IgD-negative memory B cell (primary cell): ENCODE measurements around the gene POLG2. TPM values are rescaled to one million over a fixed set of nuclear protein-coding genes. Genes with fewer than 3 reads are reported as not detected.

Experiments used
- H3K27ac Mint-ChIP-seq, 3 donors: one replicate each; pipeline ENCODE4 v1.8.0; 2020 to 2022; ENCODE audit warnings: mild to moderate bottlenecking in 3 of 3, mixed read lengths in 3 of 3, moderate library complexity in 1 of 3
- H3K27me3 Mint-ChIP-seq: one replicate; pipeline ENCODE4 v1.8.0; 2021; ENCODE audit warnings: mixed read lengths
- H3K36me3 Mint-ChIP-seq: one replicate; pipeline ENCODE4 v1.8.0; 2020; ENCODE audit warnings: mild to moderate bottlenecking, mixed read lengths
- H3K4me1 Mint-ChIP-seq, 3 donors: one replicate each; pipeline ENCODE4 v1.8.0; 2020 to 2022; ENCODE audit warnings: mixed read lengths in 3 of 3, mild to moderate bottlenecking in 1 of 3
- H3K4me3 Mint-ChIP-seq, 4 donors: one replicate each; pipeline ENCODE4 v1.8.0; 2020 to 2022; ENCODE audit warnings: mild to moderate bottlenecking in 4 of 4, mixed read lengths in 4 of 4, moderate library complexity in 3 of 4
- H3K9me3 Mint-ChIP-seq, 3 donors: one replicate each; pipeline ENCODE4 v1.8.0; 2020 to 2021; ENCODE audit warnings: mixed read lengths in 3 of 3, mild to moderate bottlenecking in 1 of 3
- polyA plus RNA-seq: library from polyadenylated mRNA; unstranded; fragments of 300-500 nt; fragmentation: Illumina TruSeq; gene quantifications from one replicate; pipeline ENCODE4 v1.2.3, GENCODE V29; 2021

Gene POLG2
- polyA plus RNA-seq, 1 donor from 2014 or later = 9.3 TPM

GRCh38 chr17:64515829-64516228, 19.0 kb upstream of the POLG2 start:
- H3K27ac Mint-ChIP-seq = peak overlapping the region in 2 of 3 donors; percentile 43 to 65
- H3K27me3 Mint-ChIP-seq = no peaks in the 10 kb centered on the region
- peaks cover 10 to 14% (median 14%) of the 10 kb centered on the region in 3 donors for H3K4me1 Mint-ChIP-seq
- H3K36me3 Mint-ChIP-seq = peaks cover 2% of the 10 kb centered on the region
- no peaks in the 10 kb centered on the region for H3K9me3 Mint-ChIP-seq
- H3K4me3 Mint-ChIP-seq = no peak overlapping the region

GRCh38 chr17:64515419-64515818, 18.6 kb upstream of the POLG2 start:
- peaks cover 2% of the 10 kb centered on the region for H3K36me3 Mint-ChIP-seq

GRCh38 chr17:64509179-64509578, 12.3 kb upstream of the POLG2 start:
- Mint-ChIP-seq H3K4me3 (no peak overlapping the region), H3K36me3 (peaks cover 3% of the 10 kb centered on the region), H3K9me3 (no peaks in the 10 kb centered on the region), H3K27me3 (no peaks in the 10 kb centered on the region), H3K27ac (no peak overlapping the region), H3K4me1 (peaks cover 16 to 23% (median 20%) of the 10 kb centered on the region in 3 donors)

More at GRCh38 chr17:64515419-64515818, 18.6 kb upstream of the POLG2 start:
- H3K9me3 Mint-ChIP-seq = no peaks in the 10 kb centered on the region
- H3K4me1 Mint-ChIP-seq = peaks cover 10 to 14% (median 14%) of the 10 kb centered on the region in 3 donors
- H3K4me3 Mint-ChIP-seq = no peak overlapping the region
- H3K27ac Mint-ChIP-seq = peak overlapping the region in 2 of 3 donors; percentile 15 to 65
- no peaks in the 10 kb centered on the region for H3K27me3 Mint-ChIP-seq

- peaks cover 17 to 27% (median 20%) of the 10 kb centered on the region in 3 donors for H3K4me1 Mint-ChIP-seq
- peaks cover 3% of the 10 kb centered on the region for H3K36me3 Mint-ChIP-seq
- H3K4me3 Mint-ChIP-seq = peak overlapping the region in 1 of 4 donors; percentile 60
- no peaks in the 10 kb centered on the region for H3K27me3 Mint-ChIP-seq
- H3K9me3 Mint-ChIP-seq = no peaks in the 10 kb centered on the region
- no peak overlapping the region for H3K27ac Mint-ChIP-seq
These were observed 11.8 kb upstream of the POLG2 start for GRCh38 chr17:64508683-64509082.

DNA sequence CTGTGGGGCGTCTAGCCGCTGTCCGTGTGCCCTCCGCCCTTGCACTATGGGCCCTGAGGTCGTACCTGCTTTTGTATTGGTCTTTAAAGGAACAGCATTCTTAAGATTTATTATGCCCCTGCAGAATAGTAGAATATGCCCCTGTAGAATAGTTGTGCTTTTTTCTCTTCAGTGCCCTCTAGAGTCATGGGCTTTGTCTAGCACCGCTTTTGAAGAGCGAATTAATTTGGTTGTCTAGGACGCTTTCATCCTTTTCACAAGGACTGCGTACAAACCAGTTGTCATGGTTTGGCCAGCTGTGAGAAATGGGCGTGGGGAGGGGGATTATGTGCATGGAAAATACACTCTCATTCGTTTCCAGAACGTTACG, 10.5 kb upstream of the POLG2 start:
- H3K4me1 Mint-ChIP-seq = peaks cover 22 to 29% (median 25%) of the 10 kb centered on the region in 3 donors
- peaks cover 4% of the 10 kb centered on the region for H3K36me3 Mint-ChIP-seq
- peak overlapping the region; percentile 98 to 100 (median 99) for H3K4me3 Mint-ChIP-seq
- no peaks in the 10 kb centered on the region for H3K27me3 Mint-ChIP-seq
- no peaks in the 10 kb centered on the region for H3K9me3 Mint-ChIP-seq
- peak overlapping the region; percentile 99 to 100 (median 100) for H3K27ac Mint-ChIP-seq

DNA sequence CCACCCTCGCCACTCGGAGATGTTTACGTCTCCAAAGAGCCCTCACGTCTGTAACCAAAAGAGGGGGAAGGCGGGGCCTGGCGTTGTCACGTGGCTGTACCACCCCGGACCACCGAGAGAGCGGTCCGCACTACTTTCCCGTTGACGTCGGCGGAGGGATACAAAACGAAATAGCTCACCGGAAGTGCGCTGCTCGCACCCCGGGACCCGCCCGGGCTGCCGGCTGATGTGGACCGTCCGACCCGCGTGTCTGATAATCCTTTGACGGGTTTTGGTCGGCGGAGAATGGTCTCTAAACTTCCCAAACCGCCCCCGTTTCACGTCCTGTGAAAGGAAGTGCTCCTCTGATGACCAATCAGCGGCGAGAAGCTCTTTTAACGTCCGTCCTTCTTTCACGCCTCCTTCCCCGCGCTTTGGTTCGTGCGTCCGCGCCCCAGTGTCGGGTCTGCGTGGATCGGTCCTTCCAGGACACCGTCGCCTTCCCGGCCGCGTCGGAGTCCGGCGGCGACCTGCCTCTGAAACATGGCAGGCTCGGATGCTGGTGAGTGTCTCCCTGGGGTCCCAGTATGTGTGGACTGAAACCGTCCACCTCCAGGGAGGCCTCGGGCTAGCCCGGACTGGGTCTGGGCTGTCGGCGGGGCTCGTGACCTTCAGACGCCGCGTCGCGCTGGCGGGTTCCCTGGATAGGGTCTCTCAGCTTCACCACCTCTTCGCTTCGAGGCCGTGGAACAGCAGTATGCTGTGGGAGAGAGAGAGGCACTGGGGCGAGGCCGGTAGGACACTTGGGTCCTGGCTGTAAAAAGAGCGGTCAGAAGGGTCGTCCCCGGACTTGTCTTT, 9.9 kb upstream of the POLG2 start, which contains the start of gene CEP95:
TSS of gene CEP95 (plus strand) at position 402 of the 837 bp plus-strand sequence. CDS start at position 523, 121 bp downstream.
- Mint-ChIP-seq H3K27ac (peak within 1 kb of the TSS; percentile 99 to 100 (median 100)), H3K9me3 (no peaks in the 10 kb centered on the region), H3K4me1 (peaks cover 28 to 34% (median 30%) of the 10 kb centered on the region in 3 donors), H3K4me3 (peak within 1 kb of the TSS; percentile 98 to 100 (median 99)), H3K27me3 (no peaks in the 10 kb centered on the region), H3K36me3 (peaks cover 4% of the 10 kb centered on the region)

GRCh38 chr17:64506201-64506575, 9.3 kb upstream of the POLG2 start, which contains the start of gene DDX5:
Gene DDX5 (minus strand): TSS chr17:64506289. CDS start chr17:64506119, 170 bp downstream.
- H3K36me3 Mint-ChIP-seq = peaks cover 4% of the 10 kb centered on the region
- H3K9me3 Mint-ChIP-seq = no peaks in the 10 kb centered on the region
- no peaks in the 10 kb centered on the region for H3K27me3 Mint-ChIP-seq
- peaks cover 30 to 40% (median 32%) of the 10 kb centered on the region in 3 donors for H3K4me1 Mint-ChIP-seq
- H3K4me3 Mint-ChIP-seq = peak within 1 kb of the TSS; percentile 98 to 100 (median 99)
- H3K27ac Mint-ChIP-seq = peak within 1 kb of the TSS; percentile 99 to 100 (median 100)

- Mint-ChIP-seq H3K4me1 (peaks cover 32 to 44% (median 33%) of the 10 kb centered on the region in 3 donors), H3K4me3 (peak overlapping the region; percentile 98 to 100 (median 99)), H3K27me3 (no peaks in the 10 kb centered on the region), H3K36me3 (peaks cover 7% of the 10 kb centered on the region), H3K9me3 (no peaks in the 10 kb centered on the region), H3K27ac (peak overlapping the region; percentile 99 to 100 (median 100))
These were observed 8.7 kb upstream of the POLG2 start for GRCh38 chr17:64505340-64506200.

DNA sequence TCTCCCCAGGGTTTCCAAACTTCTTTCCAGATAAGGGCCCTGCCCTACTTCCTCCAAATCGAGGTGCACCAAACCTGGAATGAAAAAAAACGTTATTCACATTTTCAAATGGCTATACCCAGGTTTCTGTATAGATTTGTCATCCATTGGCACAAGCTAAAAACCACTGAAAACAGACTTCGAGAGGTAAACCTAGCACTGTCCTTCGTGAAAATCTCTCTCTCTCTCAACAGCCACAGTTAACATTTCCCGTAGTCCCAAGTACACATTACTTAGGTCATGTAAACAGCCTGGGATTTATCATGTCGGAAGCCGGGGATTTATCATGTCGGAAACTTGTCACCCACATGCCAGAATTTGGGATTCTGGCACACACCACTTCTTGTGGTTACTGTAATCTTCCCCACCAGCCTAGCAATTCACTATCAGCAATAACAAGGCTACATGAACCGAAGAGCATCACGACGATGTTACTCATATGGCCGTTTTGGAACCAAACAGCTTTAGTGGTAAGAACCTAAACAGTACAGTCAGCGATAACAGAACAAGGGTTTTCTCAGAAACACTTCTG, 8.0 kb upstream of the POLG2 start:
- Mint-ChIP-seq H3K36me3 (peaks cover 7% of the 10 kb centered on the region), H3K27me3 (no peaks in the 10 kb centered on the region), H3K27ac (peak overlapping the region; percentile 99 to 100 (median 100)), H3K4me3 (peak overlapping the region; percentile 98 to 100 (median 99)), H3K4me1 (peaks cover 36 to 51% (median 40%) of the 10 kb centered on the region in 3 donors), H3K9me3 (no peaks in the 10 kb centered on the region)

DNA sequence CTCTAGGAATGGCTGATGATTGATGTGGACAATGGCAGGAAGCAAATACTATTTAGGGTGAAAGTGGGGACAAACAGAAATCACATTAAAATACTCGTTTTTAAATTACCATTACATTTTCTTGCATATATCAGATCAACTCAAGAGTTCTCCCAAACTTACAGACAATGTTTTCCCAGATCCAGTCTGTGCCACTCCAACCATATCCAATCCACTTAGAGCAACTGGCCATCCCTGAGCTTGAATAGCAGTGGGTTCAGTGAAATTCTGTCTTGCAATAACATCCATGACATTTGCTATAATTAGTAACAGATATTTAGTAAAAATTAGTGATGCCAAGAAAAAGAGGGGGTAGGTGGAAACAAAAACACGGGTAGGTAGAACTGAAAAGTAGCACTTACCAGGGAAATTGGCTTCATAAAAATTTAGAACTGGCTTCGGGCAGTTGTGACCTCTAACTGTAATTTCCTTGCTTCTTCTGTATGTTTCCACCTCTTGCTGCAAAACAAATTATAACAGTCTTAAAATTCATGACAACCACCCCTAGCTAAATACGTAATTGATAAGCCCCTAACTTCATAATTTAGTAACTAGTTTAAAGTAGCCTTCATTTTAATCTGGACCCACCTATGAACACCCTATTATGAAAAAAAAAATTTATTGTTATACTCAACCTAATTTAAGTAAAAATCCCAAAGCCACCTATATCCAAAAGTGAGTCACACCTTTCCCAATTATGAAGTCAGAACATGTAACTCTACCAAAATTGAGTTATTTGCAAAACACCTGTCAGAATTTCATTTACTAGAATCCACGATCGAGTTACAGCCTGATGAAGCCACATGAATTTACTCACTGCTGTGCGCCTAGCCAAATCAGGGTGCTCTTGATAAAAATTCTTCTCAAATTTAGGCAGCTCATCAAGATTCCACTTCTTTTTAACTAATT, 7.2 kb upstream of the POLG2 start:
- Mint-ChIP-seq H3K36me3 (peaks cover 7% of the 10 kb centered on the region), H3K9me3 (no peaks in the 10 kb centered on the region), H3K4me1 (peaks cover 37 to 52% (median 48%) of the 10 kb centered on the region in 3 donors), H3K27me3 (no peaks in the 10 kb centered on the region), H3K27ac (peak overlapping the region; percentile 99 to 100 (median 100)), H3K4me3 (peak overlapping the region; percentile 98 to 100 (median 99))

DNA sequence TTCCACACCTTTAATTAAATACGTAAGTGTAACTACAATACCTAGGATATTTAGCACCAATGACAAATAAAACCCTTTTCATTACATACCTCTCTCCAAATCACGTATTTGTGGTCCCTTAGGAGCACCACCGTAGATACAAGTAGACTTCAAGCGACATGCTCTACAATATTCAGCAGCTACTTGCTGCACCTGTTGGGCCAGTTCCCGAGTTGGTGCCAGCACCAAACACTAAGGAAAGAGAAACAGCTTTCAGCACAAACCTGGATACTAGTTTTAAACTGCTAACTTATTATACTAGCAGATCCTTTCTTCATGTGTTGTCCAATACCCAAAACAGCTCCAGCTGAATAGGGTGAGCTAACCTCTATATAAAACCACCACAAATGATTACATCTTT, 6.5 kb upstream of the POLG2 start:
- Mint-ChIP-seq H3K4me1 (peaks cover 38 to 54% (median 49%) of the 10 kb centered on the region in 3 donors), H3K9me3 (no peaks in the 10 kb centered on the region), H3K27me3 (no peaks in the 10 kb centered on the region), H3K4me3 (peak overlapping the region in 1 of 4 donors; percentile 99), H3K27ac (peak overlapping the region; percentile 77 to 100 (median 99)), H3K36me3 (peaks cover 7% of the 10 kb centered on the region)

DNA sequence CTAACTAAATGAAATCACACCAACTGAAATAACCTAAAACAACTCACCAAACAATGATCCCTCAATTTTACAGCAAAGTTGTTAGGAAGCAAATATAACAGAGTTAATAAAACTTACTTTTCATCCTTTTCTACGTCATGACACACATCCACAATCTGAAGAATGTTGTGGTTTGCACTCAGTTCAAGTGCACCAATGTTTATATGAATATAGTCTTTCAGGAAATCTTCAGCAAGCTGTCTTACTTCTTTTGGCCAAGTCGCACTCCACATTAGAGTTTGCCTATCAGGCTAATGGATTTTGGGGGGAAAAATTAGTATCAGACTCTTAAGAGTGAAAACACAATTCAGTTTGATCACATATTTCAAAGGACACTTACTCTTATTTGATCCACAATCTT, 6.0 kb upstream of the POLG2 start:
- Mint-ChIP-seq H3K9me3 (no peaks in the 10 kb centered on the region), H3K36me3 (peaks cover 7% of the 10 kb centered on the region), H3K27ac (peak overlapping the region; percentile 77 to 99 (median 97)), H3K4me1 (peaks cover 37 to 59% (median 48%) of the 10 kb centered on the region in 3 donors), H3K4me3 (peak overlapping the region in 2 of 4 donors; percentile 55 to 99), H3K27me3 (no peaks in the 10 kb centered on the region)

DNA sequence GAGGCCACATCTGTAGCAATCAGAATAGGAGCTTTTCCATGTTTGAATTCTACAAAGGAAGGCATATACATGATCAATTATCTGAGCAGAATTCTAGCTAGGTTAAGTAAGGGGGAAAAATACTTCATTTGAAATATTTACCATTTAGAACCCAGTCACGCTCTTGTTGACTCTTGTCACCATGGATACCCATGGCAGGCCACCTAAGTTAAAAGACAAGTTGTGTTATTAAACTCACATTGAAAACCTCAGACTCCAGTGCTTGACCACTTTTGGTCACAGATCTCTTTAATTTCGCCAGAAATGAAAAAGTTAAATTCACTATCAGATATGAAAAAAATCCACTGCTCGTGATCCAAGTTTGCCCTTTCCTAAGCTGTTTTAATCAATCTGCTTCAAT, 5.2 kb upstream of the POLG2 start:
- H3K36me3 Mint-ChIP-seq = peaks cover 7% of the 10 kb centered on the region
- peaks cover 31 to 59% (median 48%) of the 10 kb centered on the region in 3 donors for H3K4me1 Mint-ChIP-seq
- H3K27ac Mint-ChIP-seq = peak overlapping the region; percentile 71 to 99 (median 97)
- peak overlapping the region in 1 of 4 donors; percentile 99 for H3K4me3 Mint-ChIP-seq
- no peaks in the 10 kb centered on the region for H3K9me3 Mint-ChIP-seq
- H3K27me3 Mint-ChIP-seq = no peaks in the 10 kb centered on the region
